HCT116 (cell line): Measurements from ENCODE around the gene FAM24B. TPM values are rescaled to one million over a fixed set of nuclear protein-coding genes. Genes with fewer than 3 reads are reported as not detected.

Source experiments
- ATAC-seq: fragments of 200-7000 bp; cut with Tn5 transposase; 2 replicates; pipeline ENCODE4 v1.9.1; 2020; ENCODE audit warnings: mild to moderate bottlenecking, moderate library complexity
- BruUV-seq: library from RNA; stranded (reverse); fragments of 400-500 nt; replicated peaks from 2 replicates; lab custom pipeline; 2021; lab: Mats Ljungman, UMichigan
- CTCF ChIA-PET: fragments of 300-600 bp; sonication (Branson Sonifier 250); formaldehyde crosslinking; loops from one replicate; lab custom pipeline; 2021; ENCODE audit warnings: antibody characterized with exemption; lab: Charles Lee
- POLR2A ChIA-PET: fragments of 300-600, 350-600 bp; sonication (Branson Sonifier 250); formaldehyde crosslinking; loops from one replicate; lab custom pipeline; 2021; ENCODE audit warnings: antibody characterized with exemption; lab: Charles Lee
- RAD21 ChIA-PET, 2 experiments: fragments of 300-600 bp; sonication (Branson Sonifier 250); formaldehyde crosslinking; loops; one replicate each; lab custom pipeline; 2023; ENCODE audit warnings: low total read pairs in 2 of 2; ENCODE audit not compliant: uncharacterized antibody in 2 of 2, unreplicated experiment in 2 of 2, low non-redundant PET in 1 of 2; lab: Charles Lee
- DNase-seq: peaks from one replicate; pipeline ENCODE4 v3.0.0-alpha.2; 2010; ENCODE audit warnings: low read depth, low spot score
- H2AFZ ChIP-seq: fragments of 200-600 bp; shearing (Covaris generic), sonication (generic); 2 replicates; pipeline ENCODE4 v1.6.1; 2017; ENCODE audit warnings: low read depth, mixed run types, mixed read lengths, antibody characterized with exemption, low read length; ENCODE audit not compliant: poor library complexity, severe bottlenecking
- H3K27ac ChIP-seq: 2 replicates; pipeline ENCODE4 v1.5.1; 2012; ENCODE audit warnings: low read depth, low read length
- H3K27me3 ChIP-seq: fragments of 200-600 bp; sonication (generic); 2 replicates; pipeline ENCODE4 v1.6.1; 2016; ENCODE audit warnings: mixed run types, low read length, mixed read lengths; ENCODE audit not compliant: insufficient read depth
- H3K36me3 ChIP-seq, 2 experiments: fragments of 200-500 bp in 1 of 2; fragments of 200-600 bp in 1 of 2; sonication (Bioruptor generic) in 1 of 2; sonication (generic) in 1 of 2; 2 replicates each; pipeline versions ENCODE4 v1.5.1 to v1.6.1; 2014 to 2016; ENCODE audit warnings: low read length in 2 of 2, inconsistent platforms in 1 of 2, mixed read lengths in 1 of 2, mixed run types in 1 of 2; ENCODE audit not compliant: insufficient read depth in 2 of 2, control insufficient read depth in 1 of 2
- H3K4me1 ChIP-seq, 2 experiments: fragments of 200-600 bp in 1 of 2; sonication (generic) in 1 of 2; 2 replicates each; pipeline versions ENCODE4 v1.5.1 to v1.6.1; 2012 to 2017; ENCODE audit warnings: low read length in 2 of 2, inconsistent platforms in 1 of 2, mild to moderate bottlenecking in 1 of 2, mixed read lengths in 1 of 2, mixed run types in 1 of 2, moderate library complexity in 1 of 2; ENCODE audit not compliant: insufficient read depth in 2 of 2, control insufficient read depth in 1 of 2
- H3K4me2 ChIP-seq: fragments of 200-600 bp; sonication (generic); 2 replicates; pipeline ENCODE4 v1.6.1; 2017; ENCODE audit warnings: mixed run types, low read length, mixed read lengths
- H3K4me3 ChIP-seq, 2 experiments: fragments of 200-600 bp in 1 of 2; sonication (generic) in 1 of 2; replicated peaks in 1 of 2; 2 replicates each; pipeline ENCODE4 v1.5.1; 2011 to 2016; ENCODE audit warnings: low read length in 2 of 2, control low read depth in 1 of 2, low read depth in 1 of 2, mild to moderate bottlenecking in 1 of 2, mixed read lengths in 1 of 2, mixed run types in 1 of 2
- H3K79me2 ChIP-seq: fragments of 200-600 bp; sonication (generic); 2 replicates; pipeline ENCODE4 v1.6.1; 2017; ENCODE audit warnings: mild to moderate bottlenecking, mixed run types, low read length, moderate library complexity, mixed read lengths; ENCODE audit not compliant: insufficient read depth
- H3K9ac ChIP-seq: fragments of 200-600 bp; sonication (generic); 2 replicates; pipeline ENCODE4 v1.6.1; 2016; ENCODE audit warnings: low read length, mixed read lengths
- H3K9me2 ChIP-seq: fragments of 200-600 bp; sonication (generic), shearing (Covaris generic); 2 replicates; pipeline ENCODE4 v1.6.1; 2017; ENCODE audit warnings: mixed run types, mild to moderate bottlenecking, moderate library complexity; ENCODE audit not compliant: insufficient read depth
- H3K9me3 ChIP-seq, 2 experiments: fragments of 200-500 bp in 1 of 2; fragments of 200-600 bp in 1 of 2; sonication (Bioruptor generic) in 1 of 2; sonication (generic) in 1 of 2; 2 replicates each; pipeline ENCODE4 v1.6.1; 2014 to 2017; ENCODE audit warnings: low read length in 2 of 2, mixed read lengths in 2 of 2, inconsistent platforms in 1 of 2, low read depth in 1 of 2, mild to moderate bottlenecking in 1 of 2, mixed run types in 1 of 2, moderate library complexity in 1 of 2; ENCODE audit not compliant: control insufficient read depth in 1 of 2, insufficient read depth in 1 of 2
- H4K20me1 ChIP-seq: fragments of 200-600 bp; sonication (generic), shearing (Covaris generic); 2 replicates; pipeline ENCODE4 v1.6.1; 2017; ENCODE audit warnings: mixed run types, mild to moderate bottlenecking, moderate library complexity; ENCODE audit not compliant: insufficient read depth
- CBX3 ChIP-seq: IDR thresholded peaks from 2 replicates; pipeline ENCODE4 v1.6.1; 2012; ENCODE audit warnings: low read depth
- CEBPB ChIP-seq: IDR thresholded peaks from 2 replicates; pipeline ENCODE4 v1.6.1; 2012; ENCODE audit warnings: low read depth
- EZH2 ChIP-seq: fragments of 200-600 bp; sonication (generic); IDR thresholded peaks from 2 replicates; pipeline ENCODE4 v1.6.1; 2017; ENCODE audit warnings: antibody characterized with exemption, mixed run types
- EZH2phosphoT487 ChIP-seq: fragments of 200-600 bp; IDR thresholded peaks from 2 replicates; pipeline ENCODE4 v1.6.1; 2018; ENCODE audit warnings: antibody characterized with exemption, borderline replicate concordance
- FOSL1 ChIP-seq: IDR thresholded peaks from 2 replicates; pipeline ENCODE4 v1.6.1; 2012; ENCODE audit warnings: low read depth
- MAX ChIP-seq: IDR thresholded peaks from 2 replicates; pipeline ENCODE4 v1.6.1; 2012
- SP1 ChIP-seq: IDR thresholded peaks from 2 replicates; pipeline ENCODE4 v1.6.1; 2012; ENCODE audit warnings: low read depth
- SRF ChIP-seq: IDR thresholded peaks from 2 replicates; pipeline ENCODE4 v1.6.1; 2012; ENCODE audit warnings: low read depth
- TCF7L2 ChIP-seq: IDR thresholded peaks from 2 replicates; pipeline ENCODE4 v1.7.0; 2011; ENCODE audit warnings: borderline replicate concordance, inconsistent platforms; ENCODE audit not compliant: insufficient read depth, insufficient read length; ENCODE audit errors: extremely low read depth
- YY1 ChIP-seq: IDR thresholded peaks from 2 replicates; pipeline ENCODE4 v1.6.1; 2011; ENCODE audit warnings: low read length, low read depth, moderate library complexity, mild to moderate bottlenecking; ENCODE audit not compliant: insufficient replicate concordance; ENCODE audit errors: extremely low read depth
- ZFX ChIP-seq: fragments of 450-650 bp; IDR thresholded peaks from 2 replicates; pipeline ENCODE4 v1.6.1; 2017
- intact Hi-C: fragments of 100-400 bp; cut with micrococcal nuclease; formaldehyde crosslinking; loops from 2 replicates; pipeline ENCODE4 v1.10.0; 2022
- total RNA-seq: library from RNA; stranded (reverse); gene quantifications from one replicate; pipeline ENCODE4 v1.2.1, GENCODE V29; 2021; ENCODE audit not compliant: unreplicated experiment
- TF ChIP-seq, protein P1 (sequence below): IDR thresholded peaks from 2 replicates; pipeline ENCODE4 v1.6.1; 2012
- TF ChIP-seq, protein P2 (sequence below): IDR thresholded peaks from 2 replicates; pipeline ENCODE4 v1.6.1; 2012; ENCODE audit warnings: low read depth
- TF ChIP-seq, protein P3 (sequence below): IDR thresholded peaks from 2 replicates; pipeline ENCODE4 v1.6.1; 2011; ENCODE audit warnings: mild to moderate bottlenecking, low read length, moderate library complexity; ENCODE audit not compliant: insufficient replicate concordance; ENCODE audit errors: extremely low read depth

Gene FAM24B
- total RNA-seq, 1 experiment from 2014 or later = 6.8 TPM

DNA sequence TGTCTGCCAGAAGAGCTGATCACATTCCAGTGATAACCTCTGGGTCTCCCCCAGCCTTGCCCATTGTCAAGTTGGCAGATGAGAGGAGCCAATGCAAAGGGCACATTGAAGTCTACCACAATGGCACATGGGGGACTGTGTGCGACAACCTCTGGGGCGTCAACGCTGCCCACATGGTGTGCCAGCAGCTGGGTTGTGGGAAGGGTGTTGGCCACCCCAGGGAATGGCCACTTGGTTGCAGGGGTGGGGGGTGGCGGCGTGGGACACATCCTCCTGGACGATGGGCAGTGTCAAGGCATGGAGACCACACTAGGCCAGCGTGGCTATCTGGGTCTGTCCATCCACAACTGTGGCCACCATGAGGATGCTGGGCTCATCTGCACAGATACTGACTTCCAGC, 77.1 kb downstream of the FAM24B start:
- Histone ChIP-seq H3K9me3 (no peaks in the 10 kb centered on the region), H3K9me2 (no peaks in the 10 kb centered on the region), H3K4me1 (no peaks in the 10 kb centered on the region), H3K36me3 (no peaks in the 10 kb centered on the region), H3K4me2 (no peak overlapping the region), H3K4me3 (no peak overlapping the region), H3K27me3 (peaks cover 54% of the 10 kb centered on the region), H3K79me2 (no peaks in the 10 kb centered on the region), H2AFZ (no peak overlapping the region), H4K20me1 (no peaks in the 10 kb centered on the region), H3K27ac (no peak overlapping the region), H3K9ac (no peak overlapping the region)
- ATAC-seq (no peak), DNase-seq (no peak)
- no TSS peak for BruUV-seq
- CTCF ChIA-PET = no interaction called here
- POLR2A ChIA-PET = no interaction called here
- intact Hi-C loops = no loop called here
- RAD21 ChIA-PET = no interaction called here
- TF ChIP-seq, protein P1, sequence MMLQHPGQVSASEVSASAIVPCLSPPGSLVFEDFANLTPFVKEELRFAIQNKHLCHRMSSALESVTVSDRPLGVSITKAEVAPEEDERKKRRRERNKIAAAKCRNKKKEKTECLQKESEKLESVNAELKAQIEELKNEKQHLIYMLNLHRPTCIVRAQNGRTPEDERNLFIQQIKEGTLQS = no peak
- TF ChIP-seq TCF7L2 = no peak
- TF ChIP-seq ZFX = no peak
- TF ChIP-seq, protein P2, sequence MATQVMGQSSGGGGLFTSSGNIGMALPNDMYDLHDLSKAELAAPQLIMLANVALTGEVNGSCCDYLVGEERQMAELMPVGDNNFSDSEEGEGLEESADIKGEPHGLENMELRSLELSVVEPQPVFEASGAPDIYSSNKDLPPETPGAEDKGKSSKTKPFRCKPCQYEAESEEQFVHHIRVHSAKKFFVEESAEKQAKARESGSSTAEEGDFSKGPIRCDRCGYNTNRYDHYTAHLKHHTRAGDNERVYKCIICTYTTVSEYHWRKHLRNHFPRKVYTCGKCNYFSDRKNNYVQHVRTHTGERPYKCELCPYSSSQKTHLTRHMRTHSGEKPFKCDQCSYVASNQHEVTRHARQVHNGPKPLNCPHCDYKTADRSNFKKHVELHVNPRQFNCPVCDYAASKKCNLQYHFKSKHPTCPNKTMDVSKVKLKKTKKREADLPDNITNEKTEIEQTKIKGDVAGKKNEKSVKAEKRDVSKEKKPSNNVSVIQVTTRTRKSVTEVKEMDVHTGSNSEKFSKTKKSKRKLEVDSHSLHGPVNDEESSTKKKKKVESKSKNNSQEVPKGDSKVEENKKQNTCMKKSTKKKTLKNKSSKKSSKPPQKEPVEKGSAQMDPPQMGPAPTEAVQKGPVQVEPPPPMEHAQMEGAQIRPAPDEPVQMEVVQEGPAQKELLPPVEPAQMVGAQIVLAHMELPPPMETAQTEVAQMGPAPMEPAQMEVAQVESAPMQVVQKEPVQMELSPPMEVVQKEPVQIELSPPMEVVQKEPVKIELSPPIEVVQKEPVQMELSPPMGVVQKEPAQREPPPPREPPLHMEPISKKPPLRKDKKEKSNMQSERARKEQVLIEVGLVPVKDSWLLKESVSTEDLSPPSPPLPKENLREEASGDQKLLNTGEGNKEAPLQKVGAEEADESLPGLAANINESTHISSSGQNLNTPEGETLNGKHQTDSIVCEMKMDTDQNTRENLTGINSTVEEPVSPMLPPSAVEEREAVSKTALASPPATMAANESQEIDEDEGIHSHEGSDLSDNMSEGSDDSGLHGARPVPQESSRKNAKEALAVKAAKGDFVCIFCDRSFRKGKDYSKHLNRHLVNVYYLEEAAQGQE = no peak
- TF ChIP-seq, protein P3, sequence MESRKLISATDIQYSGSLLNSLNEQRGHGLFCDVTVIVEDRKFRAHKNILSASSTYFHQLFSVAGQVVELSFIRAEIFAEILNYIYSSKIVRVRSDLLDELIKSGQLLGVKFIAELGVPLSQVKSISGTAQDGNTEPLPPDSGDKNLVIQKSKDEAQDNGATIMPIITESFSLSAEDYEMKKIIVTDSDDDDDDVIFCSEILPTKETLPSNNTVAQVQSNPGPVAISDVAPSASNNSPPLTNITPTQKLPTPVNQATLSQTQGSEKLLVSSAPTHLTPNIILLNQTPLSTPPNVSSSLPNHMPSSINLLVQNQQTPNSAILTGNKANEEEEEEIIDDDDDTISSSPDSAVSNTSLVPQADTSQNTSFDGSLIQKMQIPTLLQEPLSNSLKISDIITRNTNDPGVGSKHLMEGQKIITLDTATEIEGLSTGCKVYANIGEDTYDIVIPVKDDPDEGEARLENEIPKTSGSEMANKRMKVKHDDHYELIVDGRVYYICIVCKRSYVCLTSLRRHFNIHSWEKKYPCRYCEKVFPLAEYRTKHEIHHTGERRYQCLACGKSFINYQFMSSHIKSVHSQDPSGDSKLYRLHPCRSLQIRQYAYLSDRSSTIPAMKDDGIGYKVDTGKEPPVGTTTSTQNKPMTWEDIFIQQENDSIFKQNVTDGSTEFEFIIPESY = no peak
- no peak for TF ChIP-seq EZH2
- no peak for TF ChIP-seq SRF
- TF ChIP-seq SP1 = no peak
- no peak for TF ChIP-seq CEBPB
- no peak for TF ChIP-seq YY1
- TF ChIP-seq MAX = no peak
- TF ChIP-seq FOSL1 = no peak
- no peak for TF ChIP-seq CBX3
- no peak for TF ChIP-seq EZH2phosphoT487
